Activated T-cell treated with anti-CD3 and anti-CD28 coated beads, Interleukin-2, amount 50 U/mL, for 48 hours (primary cell): Measurements from ENCODE around the gene PTPN12.
"Not testable (repeated sequence)": the region's sequence is repeated elsewhere in the genome, so short reads cannot be mapped to it uniquely, and the experiment has no call there.

ENCODE experiments used
- DNase-seq, 2 experiments: peaks; one replicate each; pipeline ENCODE4 v3.0.0-alpha.2; 2020

The PTPN12 gene

DNA sequence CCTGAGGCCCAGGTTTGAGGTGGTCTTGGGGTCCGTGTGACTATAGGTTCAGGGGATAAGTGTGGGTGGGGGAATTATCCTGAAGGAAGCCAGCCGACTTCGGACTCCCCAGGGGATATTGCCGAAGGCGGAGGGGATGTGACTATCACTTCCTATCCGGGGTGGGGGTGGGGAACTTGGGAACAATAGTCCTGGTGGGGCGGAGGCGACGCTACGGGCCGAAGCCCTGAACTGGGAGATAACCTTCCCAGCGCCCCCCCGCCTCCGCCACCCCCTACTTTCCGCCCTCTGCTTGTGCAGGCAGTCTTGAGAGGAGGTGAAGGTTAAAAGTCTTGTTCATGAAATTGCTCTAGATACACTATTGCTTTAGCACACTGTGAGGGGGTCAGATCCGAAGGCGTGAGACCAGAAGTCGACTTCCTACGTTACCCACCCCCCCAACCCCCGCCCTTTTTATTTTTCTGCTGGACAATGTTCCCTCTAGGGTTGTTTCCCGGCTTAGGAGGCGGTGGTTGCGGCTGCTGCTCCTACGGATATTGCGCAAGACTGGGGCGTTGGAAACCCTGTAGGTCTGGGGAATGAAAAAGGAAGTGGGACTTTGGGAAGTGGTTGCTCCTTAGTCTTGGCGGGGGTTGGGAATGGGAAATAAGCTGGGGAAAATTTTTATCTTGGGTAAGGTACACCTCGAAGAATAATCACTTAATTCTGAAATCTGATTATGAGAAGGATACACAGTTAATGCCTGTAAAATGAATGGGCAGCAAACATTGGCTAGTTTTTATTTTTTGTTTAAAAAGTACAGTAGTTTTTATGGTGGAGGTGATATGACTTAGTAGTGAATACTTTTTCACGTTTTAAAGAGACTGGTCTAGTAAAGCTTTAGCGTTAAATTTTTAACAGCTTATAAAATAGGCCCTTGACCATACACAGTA lies 1.5 kb downstream of the PTPN12 start:
- peak in 1 of 2 experiments; percentile 24 for DNase-seq

DNA sequence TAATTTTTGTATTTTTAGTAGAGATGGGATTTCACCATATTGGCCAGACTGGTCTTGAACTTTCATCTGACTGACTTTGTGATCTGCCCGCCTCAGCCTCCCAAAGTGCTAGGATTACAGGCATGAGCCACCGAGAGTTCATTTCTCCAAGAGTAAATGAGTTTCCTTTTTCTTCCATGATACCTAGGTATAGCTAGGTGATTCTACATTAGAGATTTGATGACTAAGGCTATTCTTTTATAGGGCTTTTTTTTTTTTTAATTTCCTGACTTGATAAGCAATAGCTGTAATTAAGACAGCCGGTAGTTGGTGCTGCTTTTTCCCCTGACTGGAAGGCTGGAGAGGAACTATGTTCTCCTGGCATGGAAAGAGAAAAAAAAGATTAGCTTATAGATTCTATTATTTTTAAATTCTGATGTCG lies 3.3 kb downstream of the PTPN12 start:
- DNase-seq, result no peak

DNA sequence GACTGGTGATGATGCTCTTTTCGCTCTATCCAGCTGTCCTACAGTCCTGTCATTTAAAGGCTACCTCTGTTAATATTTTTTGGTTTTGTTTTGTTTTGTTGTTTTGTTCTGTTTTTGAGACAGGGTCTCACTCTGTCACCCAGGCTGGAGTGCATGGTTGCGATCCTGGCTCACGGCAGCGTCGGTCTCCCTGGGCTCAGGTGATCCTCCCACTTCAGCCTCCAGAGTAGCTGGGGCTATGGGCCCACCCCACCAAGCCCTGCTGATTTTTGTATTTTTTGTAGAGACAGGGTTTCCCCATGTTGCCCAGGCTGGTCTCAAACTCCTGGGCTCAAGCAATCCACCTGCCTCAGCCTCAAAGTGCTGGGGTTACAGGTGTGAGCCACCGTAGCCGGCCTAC lies 3.9 kb downstream of the PTPN12 start:
- not testable (repeated sequence) for DNase-seq

DNA sequence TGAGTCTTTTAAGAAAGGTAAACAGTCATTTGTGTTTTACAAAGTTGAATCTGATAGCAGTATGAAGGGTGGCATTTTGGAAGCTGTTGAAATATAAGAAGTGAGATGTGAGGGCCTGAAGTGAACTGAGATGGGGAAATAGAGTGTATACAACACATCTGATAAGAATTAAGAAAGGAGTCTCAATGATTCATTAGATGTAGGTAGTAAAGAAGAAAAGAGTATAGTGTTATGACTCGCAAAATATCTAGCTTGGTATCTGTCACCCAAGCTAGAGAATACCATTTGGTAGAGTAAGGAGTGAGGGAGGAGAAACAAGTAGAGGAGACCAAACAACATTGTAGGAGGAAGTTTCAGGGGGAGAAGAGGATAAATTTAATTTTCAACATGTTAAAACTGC lies 5.3 kb downstream of the PTPN12 start:
- no peak for DNase-seq

DNA sequence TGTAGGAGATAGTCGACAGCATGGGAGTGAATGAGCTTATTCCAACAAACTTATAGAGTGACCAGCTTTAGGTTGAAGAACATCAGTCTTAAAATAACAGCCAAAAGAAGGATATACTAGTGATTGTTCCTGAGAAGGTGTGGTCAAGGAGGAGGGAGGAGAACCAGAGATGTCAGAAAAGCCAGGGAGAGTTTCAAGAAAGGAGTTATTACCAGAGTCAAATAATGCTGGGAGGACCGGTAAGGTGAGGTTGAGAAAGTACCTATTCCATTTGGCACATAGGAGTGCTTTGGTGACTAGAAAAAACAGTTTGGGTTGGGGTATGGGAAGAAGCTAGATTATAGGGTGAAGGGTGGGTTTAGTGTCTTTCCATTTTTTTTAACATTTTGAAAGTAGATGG lies 5.8 kb downstream of the PTPN12 start:
- DNase-seq, result no peak

DNA sequence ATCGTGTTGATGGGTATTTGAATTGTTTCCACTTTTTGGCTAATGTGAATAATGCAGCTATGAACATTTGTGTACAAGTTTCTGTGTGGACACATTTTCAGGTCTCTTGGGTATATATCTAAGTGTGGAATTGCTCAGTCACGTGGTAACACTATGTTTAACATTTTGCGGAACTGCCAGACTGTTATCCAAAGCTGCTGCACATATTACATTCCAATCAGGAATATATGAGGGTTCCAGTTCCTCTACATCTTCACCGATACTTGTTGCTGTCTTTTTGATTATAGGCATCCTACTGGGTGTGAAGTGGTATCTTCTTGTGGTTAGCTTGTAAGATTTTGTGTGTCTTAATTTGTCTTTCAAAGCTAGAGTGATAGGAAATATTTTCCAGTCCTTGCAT lies 6.8 kb downstream of the PTPN12 start:
- DNase-seq, result no peak

DNA sequence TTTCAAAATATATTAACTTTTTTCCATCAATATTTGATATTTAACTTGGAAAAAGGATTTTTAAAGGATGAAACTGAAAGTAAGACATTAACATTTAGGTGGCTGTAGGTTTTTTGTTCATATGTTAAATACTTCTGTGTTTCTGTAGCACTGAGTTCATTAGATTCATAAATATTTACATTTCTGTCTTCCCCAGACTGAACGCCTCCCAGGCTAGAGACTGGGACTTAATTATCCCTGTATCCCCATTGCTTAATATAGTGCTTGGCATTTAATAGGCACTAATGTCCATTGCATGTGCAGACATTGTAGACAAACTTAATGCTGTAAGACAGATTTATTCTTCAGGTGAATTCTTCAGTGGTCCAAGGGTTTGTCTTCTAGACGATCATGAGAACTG lies 7.4 kb downstream of the PTPN12 start:
- no peak for DNase-seq

DNA sequence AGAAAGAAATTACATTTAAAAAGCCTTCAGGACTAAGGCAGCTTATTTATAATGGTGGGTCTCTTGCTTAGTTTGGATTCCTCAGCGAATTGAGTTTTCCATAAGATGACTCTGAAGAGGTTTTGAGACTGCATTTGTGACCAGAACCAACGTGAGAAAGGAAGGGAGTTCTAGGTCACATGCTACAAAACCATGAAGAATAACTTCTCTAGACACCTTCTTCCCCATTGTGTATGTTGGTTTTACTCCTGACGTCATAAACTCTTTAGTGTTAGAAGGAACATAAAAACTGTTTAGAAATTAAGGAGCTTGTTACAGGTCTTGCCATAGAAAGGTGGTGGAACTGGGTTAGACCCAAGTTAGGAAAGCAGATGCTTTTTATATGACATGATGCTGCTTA lies 11.1 kb downstream of the PTPN12 start:
- no peak for DNase-seq

DNA sequence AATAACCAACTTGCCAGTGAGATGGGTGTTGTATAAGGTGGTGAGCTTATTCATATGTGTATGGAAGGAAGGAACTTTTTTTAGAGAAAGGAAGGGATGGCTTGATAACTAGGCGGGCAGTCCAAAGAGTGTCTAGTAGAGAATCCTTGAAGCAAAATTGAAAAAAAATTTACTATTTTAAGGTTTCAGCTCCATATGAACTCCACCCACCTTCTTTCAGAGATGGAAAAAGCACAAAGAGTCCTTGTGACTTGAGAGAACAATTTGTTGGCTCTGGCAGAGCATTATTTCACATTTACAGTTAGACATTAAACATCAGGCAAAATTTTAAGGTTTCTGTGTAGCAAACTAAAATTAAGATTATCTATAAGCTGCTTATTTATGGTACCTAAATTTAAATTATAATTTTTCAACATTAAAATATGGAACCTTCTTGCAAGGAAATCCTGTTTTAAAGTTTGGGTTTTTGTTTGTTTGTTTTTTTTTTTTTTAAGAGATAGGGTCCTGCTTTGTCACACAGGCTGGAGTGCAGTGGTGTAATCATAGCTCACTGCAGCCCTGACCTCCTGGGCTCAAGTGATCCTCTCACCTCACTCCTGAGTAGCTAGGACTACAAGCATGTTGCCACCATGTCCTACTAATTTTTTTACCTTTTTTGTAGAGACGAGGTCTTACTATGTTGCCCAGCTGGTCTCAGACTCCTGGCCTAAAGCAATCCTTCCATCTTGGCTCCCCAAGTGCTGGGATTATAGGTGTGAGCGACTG lies 12.2 kb downstream of the PTPN12 start:
- no peak for DNase-seq

DNA sequence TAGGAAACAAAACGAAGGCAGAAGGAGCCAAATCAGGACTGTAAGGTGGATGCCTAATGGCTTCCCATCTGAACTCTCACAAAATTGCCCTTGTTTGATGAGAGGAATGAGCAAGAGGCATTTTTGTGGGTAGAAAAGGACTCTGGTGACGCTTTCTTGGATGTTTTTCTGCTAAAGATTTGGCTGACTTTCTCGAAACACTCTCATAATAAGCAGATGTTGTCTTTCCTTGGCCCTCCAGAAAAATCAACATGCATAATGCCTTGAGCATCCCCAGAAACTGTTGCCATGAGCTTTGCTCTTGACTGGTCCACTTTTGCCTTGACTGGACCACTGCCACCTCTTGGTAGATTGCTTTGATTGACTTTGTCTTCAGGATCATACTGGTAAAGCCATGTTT lies 13.5 kb downstream of the PTPN12 start:
- no peak for DNase-seq

DNA sequence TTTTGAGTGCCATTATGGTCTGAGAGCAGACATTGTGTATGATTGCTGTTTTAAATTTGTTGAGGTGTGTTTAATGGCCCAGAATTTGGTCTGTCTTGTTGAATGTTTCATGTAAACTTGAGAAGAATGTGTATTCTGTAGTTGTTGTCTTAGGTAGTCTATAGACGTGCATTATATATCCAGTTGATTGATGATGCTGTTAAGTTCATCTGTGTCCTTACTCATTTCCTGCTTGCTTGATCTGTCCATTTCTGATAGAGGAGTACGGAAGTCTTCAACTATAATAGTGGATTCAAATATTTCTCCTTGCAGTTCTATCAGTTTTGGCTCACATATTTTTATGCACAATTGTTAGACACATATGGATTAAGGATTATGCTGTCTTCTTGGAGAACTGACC lies 16.0 kb downstream of the PTPN12 start:
- no peak for DNase-seq

DNA sequence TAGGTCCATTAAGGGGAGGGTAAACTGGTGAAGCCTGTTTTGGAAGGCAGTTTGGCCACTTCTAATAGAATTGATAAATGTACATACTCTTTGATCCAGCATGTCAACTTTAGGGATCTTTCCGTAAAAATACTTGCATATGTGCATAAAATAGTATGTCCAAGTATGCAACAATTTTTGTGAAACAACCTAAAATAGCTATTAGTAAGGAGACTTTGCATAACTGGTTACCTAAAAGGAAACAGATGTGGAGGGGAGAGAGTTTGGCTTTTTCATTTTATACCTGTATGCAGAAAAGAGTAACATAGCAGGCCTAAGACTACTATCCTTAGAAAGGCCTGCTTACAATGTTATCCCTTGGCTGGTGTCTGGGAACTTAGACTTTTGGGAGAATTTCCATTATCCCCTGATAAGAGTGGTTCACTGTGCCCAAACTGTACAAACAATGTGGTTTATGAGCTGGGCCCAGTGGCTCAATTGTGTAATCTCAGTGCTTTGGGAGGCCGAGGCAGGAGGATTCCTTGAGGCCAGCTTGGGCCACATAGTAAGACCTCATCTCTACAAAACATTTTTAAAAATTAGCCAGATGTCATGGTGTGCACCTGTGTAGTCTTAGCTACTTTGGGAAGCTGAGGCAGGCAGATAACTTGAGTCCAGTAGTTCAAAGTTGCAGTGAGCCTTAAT lies 21.3 kb downstream of the PTPN12 start:
- DNase-seq, result no peak

DNA sequence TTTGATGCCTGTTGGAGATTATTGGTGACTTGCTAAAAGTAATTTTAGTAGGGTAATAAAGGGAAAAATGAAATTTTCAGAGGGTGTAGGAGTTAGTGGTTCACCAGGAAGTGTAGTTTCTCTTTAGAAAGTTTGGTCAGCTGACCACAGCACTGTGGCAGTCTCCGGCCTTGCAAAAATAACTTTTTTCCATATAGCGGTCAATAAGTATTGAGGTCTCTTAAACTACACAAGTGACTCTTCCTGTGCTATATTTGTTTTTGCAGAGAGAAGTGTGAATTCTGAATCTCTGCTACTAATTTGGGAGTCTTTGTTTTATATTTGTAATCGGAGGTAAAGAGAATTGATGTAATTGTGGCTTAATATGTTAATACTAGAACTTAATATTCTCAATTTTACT lies 24.3 kb downstream of the PTPN12 start:
- DNase-seq, result no peak

DNA sequence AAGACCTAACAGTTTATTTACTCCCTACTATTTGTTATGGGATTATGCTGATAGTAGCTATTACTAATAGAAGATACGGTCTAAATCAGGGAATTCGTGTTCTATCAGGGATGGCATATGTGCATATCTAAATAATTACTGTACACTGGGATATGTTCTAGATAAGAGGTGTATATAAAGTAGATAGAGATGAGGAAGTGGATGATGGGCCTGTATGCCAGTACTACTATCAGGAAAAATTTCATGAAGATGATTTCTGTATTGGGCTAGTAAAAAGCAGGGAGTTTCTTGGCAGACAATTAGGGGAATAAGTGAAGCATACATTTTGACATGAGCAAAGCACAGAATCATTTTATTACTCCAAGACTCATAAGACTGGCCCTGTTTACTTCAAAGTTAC lies 26.2 kb downstream of the PTPN12 start:
- no peak for DNase-seq

DNA sequence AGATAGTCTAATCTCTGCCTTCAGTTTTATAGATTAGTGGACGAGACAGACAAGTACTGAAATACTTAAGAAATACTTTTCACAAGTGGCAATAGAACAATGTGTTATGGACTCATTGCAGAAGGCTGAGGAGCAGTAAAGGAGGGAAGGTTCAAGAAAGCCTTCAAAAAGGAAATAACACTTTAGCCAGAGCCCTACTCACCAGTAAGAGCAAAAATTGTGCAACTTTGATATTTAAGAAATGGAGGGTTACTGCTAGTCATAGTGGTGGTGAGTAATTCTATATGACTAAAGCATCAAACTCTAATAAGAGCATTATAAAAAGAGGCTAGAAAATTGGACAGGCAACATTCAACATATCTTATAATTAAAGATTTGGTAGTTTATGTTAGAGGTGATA lies 28.8 kb downstream of the PTPN12 start:
- no peak for DNase-seq

DNA sequence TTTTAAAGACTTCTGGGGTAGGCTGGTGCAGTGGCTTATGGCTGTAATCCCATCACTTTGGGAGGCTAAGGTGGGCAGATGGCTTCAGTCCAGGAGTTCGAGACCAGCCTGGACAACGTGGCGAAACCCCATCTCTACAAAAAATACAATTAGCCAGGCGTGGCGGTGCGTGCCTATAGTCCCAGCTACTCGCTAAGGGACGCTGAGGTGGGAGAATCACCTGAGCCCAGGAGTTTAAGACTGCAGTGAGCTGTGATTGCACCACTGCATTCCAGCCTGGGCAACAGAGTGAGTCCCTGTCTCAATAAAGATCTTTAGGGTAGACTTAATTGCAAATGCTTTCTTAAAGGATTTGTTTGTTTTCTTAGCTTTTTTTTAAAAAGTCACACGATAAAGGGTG lies 29.3 kb downstream of the PTPN12 start:
- DNase-seq, result no peak

DNA sequence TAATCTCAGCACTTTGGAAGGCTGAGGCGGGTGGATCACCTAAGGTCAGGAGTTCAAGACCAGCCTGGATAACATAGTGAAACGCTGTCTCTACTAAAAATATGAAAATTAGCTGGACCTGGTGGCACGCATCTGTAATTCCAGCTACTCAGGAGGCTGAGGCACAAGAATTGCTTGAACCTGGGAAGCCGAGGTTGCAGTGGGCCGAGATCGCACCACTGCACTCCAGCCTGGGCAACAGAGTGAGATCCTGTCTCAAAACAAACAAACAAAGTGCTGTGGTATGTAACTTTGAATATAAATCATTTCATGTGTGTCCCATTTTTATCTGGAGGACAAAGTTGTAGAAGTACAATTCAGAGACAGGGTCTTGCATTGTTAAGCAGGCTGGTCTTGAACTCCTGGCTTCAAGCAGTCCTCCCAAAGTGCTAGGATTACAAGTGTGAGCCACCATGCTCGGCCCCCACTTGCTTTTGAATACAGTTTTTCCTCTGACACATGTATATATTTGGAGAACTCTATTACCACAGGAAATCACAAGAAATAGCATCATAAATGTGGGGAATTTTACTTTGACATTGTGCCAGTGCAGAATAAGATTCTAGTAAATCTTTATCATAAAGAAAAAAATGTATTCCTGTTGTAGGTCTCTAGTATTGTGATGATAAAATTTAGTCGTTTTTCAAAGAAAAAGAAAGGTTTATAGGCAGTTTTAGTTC lies 32.6 kb downstream of the PTPN12 start:
- DNase-seq, result no peak

DNA sequence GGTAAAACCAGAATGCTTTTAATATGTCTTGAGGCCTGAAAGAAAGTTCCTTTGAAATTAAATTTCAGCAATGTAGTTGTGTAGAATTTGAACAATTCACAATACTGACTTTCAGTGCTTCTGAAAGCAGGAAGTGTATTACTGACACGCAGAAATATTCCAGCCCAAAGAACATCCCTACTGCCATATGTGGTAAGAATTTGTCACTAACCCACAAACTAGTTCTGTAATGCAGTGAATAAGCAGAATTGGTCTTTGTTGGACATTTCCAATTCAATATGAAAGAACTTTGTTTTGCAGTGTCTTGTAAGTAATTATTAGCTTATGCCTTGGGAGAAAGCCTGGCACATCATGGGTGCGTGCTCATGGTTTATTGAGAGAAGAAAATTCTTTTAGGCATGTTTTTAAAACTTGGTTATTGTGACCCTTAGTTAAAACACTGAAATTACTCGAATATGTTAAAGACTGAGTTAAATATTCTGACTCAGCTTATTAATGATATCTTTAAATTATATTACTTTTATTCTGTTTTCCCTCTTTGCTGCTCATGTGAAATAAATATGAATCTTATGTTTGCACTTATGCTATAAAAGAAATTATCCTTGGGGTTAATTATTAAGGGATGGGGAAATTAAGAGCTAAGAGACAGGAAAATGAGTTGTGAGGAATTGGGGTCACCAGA lies 33.4 kb downstream of the PTPN12 start:
- no peak for DNase-seq

DNA sequence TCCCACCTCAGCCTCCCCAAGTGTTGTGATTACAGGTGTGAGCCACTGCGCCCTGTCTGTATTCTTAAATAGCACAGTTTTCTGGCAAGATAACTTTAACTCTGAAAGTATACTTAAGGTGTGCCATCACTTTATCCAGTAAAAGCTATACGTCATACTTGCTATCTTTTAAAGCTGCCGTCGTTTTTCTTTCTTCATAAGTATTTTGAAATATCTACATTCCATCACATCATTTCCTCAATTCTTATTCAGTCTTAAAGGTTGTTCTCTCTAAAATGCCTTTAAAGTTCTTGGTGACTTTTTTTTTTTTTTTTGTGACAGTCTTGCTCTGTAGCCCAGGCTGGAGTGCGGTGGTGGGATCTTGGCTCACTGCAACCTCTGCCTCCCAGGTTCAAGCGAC lies 34.7 kb downstream of the PTPN12 start:
- DNase-seq, result no peak

DNA sequence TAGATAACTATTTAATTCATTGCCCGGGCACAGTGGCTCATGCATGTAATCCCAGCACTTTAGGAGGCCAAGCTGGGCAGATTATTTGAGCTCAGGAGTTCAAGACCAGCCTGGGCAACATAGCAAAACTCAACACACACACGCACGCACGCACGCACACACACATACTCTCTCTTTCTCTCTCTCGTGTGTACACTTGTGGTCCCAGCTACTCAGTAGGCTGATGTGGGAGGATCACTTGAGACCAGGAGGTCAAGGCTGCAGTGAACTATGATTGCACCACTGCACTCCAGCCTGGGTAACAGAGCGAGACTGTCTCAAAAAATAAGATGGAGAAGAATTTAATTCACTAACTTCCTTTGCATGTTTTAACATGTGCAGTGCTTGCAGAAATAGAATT lies 38.1 kb downstream of the PTPN12 start:
- DNase-seq, result no peak

DNA sequence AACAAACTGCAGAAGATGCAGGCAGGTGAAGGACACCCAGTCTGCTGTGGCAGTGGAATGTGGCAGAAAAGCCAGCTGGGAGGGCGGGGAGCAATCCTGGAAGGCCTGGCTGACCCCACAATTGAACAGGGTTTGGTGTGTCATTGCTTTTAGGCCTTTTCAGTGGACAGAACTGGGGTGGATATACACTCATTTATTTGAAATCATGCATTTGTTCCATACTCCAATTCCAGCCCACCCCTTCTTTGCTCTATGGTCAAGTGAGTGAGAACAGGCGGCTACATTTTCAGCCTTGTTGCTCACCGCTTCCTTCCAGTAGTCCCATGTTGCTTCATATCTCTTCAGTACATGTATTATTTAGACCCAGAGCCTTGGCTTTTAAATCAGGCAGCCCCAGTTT lies 39.8 kb downstream of the PTPN12 start:
- no peak for DNase-seq

DNA sequence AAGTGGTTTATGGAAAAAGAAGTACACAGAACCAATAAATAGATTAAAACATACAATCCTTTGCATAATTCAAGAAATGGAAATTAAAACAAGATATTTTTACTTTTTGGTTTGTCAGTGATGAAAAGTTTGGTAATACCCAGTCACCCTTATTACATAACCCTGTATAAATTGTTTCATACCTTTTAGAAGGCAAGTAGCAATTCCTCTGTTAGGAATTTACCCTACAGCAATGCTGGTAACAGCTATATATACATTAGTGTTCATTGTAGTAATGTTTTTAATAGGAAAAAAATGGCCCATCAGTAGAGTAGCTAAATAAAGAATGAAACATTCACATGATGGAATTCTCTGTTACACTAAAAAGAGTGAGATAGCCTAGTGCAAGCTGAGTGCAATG lies 42.7 kb downstream of the PTPN12 start:
- no peak for DNase-seq
